ENCODE data around the gene SAMD5.

DNA sequence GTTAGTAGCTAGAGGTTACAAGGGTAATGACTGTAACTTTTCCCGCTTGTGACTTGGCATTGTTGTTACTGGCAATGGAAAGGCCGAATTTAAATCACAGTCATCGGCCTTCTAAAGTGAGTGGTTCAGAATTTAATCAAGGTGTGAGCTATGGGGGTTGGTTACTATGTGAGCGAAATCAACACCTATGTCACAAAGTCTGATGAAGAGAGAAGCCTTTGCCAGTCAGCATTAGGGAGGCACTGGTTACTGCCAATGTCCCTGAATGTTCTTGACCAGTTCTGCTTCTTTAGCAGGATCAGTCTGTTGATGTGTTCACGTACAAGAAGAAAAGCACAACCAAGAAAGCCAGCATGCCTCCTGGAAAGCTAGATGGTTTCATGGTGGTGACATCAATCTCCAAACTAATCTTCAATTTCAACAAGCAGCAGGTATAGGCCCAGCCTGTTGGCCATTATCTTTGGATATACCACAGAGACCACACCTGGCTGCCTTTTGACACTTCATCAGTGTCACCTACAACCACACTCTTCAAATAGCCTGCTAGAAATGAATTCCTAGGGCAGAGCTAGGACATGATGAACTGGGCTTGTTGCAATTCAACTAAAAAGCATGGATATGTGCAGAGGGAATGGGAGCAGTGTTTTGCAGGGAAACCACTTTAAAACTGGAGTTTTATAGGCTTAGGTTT lies 17.2 kb downstream of the SAMD5 start:
- TF ChIP-seq, protein P1, sequence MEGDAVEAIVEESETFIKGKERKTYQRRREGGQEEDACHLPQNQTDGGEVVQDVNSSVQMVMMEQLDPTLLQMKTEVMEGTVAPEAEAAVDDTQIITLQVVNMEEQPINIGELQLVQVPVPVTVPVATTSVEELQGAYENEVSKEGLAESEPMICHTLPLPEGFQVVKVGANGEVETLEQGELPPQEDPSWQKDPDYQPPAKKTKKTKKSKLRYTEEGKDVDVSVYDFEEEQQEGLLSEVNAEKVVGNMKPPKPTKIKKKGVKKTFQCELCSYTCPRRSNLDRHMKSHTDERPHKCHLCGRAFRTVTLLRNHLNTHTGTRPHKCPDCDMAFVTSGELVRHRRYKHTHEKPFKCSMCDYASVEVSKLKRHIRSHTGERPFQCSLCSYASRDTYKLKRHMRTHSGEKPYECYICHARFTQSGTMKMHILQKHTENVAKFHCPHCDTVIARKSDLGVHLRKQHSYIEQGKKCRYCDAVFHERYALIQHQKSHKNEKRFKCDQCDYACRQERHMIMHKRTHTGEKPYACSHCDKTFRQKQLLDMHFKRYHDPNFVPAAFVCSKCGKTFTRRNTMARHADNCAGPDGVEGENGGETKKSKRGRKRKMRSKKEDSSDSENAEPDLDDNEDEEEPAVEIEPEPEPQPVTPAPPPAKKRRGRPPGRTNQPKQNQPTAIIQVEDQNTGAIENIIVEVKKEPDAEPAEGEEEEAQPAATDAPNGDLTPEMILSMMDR (IDR thresholded peaks at IDR 0.05) = no peak
- TF ChIP-seq RAD21 (conservative IDR thresholded peaks at IDR 0.05 in 1 of 2, IDR thresholded peaks at IDR 0.05 in 1 of 2) = no peak
- TF ChIP-seq POLR2A (IDR thresholded peaks at IDR 0.05; ENCODE audit: low read length) = no peak
- TF ChIP-seq BHLHE40 (IDR thresholded peaks at IDR 0.05; ENCODE audit: low read depth, low read length) = no peak
- TF ChIP-seq JUN (IDR thresholded peaks at IDR 0.05) = no peak
- no peak for TF ChIP-seq EP300 (IDR thresholded peaks at IDR 0.05)
- TF ChIP-seq, protein P2, sequence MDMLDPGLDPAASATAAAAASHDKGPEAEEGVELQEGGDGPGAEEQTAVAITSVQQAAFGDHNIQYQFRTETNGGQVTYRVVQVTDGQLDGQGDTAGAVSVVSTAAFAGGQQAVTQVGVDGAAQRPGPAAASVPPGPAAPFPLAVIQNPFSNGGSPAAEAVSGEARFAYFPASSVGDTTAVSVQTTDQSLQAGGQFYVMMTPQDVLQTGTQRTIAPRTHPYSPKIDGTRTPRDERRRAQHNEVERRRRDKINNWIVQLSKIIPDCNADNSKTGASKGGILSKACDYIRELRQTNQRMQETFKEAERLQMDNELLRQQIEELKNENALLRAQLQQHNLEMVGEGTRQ (IDR thresholded peaks at IDR 0.05) = no peak
- TF ChIP-seq TP53 (CRISPR knock-in tag; IDR thresholded peaks at IDR 0.05) = no peak
- no peak for TF ChIP-seq SREBF2 (IDR thresholded peaks at IDR 0.05)
- TF ChIP-seq, protein P3, sequence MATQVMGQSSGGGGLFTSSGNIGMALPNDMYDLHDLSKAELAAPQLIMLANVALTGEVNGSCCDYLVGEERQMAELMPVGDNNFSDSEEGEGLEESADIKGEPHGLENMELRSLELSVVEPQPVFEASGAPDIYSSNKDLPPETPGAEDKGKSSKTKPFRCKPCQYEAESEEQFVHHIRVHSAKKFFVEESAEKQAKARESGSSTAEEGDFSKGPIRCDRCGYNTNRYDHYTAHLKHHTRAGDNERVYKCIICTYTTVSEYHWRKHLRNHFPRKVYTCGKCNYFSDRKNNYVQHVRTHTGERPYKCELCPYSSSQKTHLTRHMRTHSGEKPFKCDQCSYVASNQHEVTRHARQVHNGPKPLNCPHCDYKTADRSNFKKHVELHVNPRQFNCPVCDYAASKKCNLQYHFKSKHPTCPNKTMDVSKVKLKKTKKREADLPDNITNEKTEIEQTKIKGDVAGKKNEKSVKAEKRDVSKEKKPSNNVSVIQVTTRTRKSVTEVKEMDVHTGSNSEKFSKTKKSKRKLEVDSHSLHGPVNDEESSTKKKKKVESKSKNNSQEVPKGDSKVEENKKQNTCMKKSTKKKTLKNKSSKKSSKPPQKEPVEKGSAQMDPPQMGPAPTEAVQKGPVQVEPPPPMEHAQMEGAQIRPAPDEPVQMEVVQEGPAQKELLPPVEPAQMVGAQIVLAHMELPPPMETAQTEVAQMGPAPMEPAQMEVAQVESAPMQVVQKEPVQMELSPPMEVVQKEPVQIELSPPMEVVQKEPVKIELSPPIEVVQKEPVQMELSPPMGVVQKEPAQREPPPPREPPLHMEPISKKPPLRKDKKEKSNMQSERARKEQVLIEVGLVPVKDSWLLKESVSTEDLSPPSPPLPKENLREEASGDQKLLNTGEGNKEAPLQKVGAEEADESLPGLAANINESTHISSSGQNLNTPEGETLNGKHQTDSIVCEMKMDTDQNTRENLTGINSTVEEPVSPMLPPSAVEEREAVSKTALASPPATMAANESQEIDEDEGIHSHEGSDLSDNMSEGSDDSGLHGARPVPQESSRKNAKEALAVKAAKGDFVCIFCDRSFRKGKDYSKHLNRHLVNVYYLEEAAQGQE (IDR thresholded peaks at IDR 0.05) = no peak
- no peak for TF ChIP-seq CBX2 (IDR thresholded peaks at IDR 0.05; ENCODE audit: borderline replicate concordance, low read depth)
